Measurements from ENCODE around the gene LSMEM2.

The LSMEM2 gene

GRCh38 chr3:50278880-50279224 is at the start of gene LSMEM2:
TSS of gene LSMEM2 (plus strand) at chr3:50279087. CDS start at chr3:50279114, 27 bp downstream.
- H3K4me1 ChIP-seq (ENCODE audit: control insufficient read depth, insufficient read depth, low read length) = peaks cover 3% of the 10 kb centered on the region
- H3K4me3 ChIP-seq (ENCODE audit: low read depth, low read length) = no peak within 1 kb of the TSS
- peaks cover 37% of the 10 kb centered on the region for H3K27me3 ChIP-seq (ENCODE audit: control insufficient read depth, insufficient read depth, low read length)
- H3K9ac ChIP-seq (ENCODE audit: low read depth, low read length) = no peak within 1 kb of the TSS
- no peaks in the 10 kb centered on the region for H3K9me3 ChIP-seq (ENCODE audit: control insufficient read depth, insufficient read depth, low read length)
- no peaks in the 10 kb centered on the region for H3K36me3 ChIP-seq (ENCODE audit: control insufficient read depth, insufficient read depth, low read length)

DNA sequence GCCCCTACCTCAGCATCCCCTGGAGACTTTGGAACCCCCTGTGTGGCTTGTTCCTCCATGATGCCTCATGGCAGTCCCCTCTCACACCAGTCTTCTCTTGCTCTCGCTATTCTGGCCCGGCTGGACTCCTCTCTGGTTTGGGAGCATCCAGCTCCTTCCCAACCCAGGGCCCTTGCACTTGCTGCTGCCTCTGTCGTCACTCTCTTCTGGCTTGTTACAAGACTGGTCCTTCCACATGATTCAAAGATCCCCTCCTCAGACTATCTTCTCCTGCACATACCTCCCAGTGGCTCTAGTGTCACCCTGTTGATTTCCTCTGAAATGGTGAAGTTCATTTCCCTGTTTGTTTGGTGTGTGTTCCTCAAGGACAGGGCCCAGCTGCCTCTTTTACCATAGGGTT is 49.4 kb upstream of the LSMEM2 start:
- Histone ChIP-seq H3K9ac (ENCODE audit: low read depth, low read length) (no peak overlapping the region), H3K9me3 (ENCODE audit: control insufficient read depth, insufficient read depth, low read length) (no peaks in the 10 kb centered on the region), H3K36me3 (ENCODE audit: control insufficient read depth, insufficient read depth, low read length) (no peaks in the 10 kb centered on the region), H3K4me1 (ENCODE audit: control insufficient read depth, insufficient read depth, low read length) (peaks cover 4% of the 10 kb centered on the region), H3K27me3 (ENCODE audit: control insufficient read depth, insufficient read depth, low read length) (peaks cover 4% of the 10 kb centered on the region), H3K4me3 (ENCODE audit: low read depth, low read length) (no peak overlapping the region)

- Histone ChIP-seq H3K4me3 (ENCODE audit: low read depth, low read length) (no peak overlapping the region), H3K9ac (ENCODE audit: low read depth, low read length) (no peak overlapping the region), H3K27me3 (ENCODE audit: control insufficient read depth, insufficient read depth, low read length) (peaks cover 4% of the 10 kb centered on the region), H3K9me3 (ENCODE audit: control insufficient read depth, insufficient read depth, low read length) (no peaks in the 10 kb centered on the region), H3K4me1 (ENCODE audit: control insufficient read depth, insufficient read depth, low read length) (peaks cover 4% of the 10 kb centered on the region), H3K36me3 (ENCODE audit: control insufficient read depth, insufficient read depth, low read length) (no peaks in the 10 kb centered on the region)
Measured at GRCh38 chr3:50230104-50230793, 48.6 kb upstream of the LSMEM2 start.

GRCh38 chr3:50230794-50231125 is 48.1 kb upstream of the LSMEM2 start:
- Histone ChIP-seq H3K9ac (ENCODE audit: low read depth, low read length) (no peak overlapping the region), H3K27me3 (ENCODE audit: control insufficient read depth, insufficient read depth, low read length) (peaks cover 4% of the 10 kb centered on the region), H3K9me3 (ENCODE audit: control insufficient read depth, insufficient read depth, low read length) (no peaks in the 10 kb centered on the region), H3K36me3 (ENCODE audit: control insufficient read depth, insufficient read depth, low read length) (no peaks in the 10 kb centered on the region), H3K4me1 (ENCODE audit: control insufficient read depth, insufficient read depth, low read length) (peaks cover 4% of the 10 kb centered on the region), H3K4me3 (ENCODE audit: low read depth, low read length) (no peak overlapping the region)

GRCh38 chr3:50231581-50231980 is 47.3 kb upstream of the LSMEM2 start:
- Histone ChIP-seq H3K4me1 (ENCODE audit: control insufficient read depth, insufficient read depth, low read length) (peaks cover 4% of the 10 kb centered on the region), H3K9me3 (ENCODE audit: control insufficient read depth, insufficient read depth, low read length) (no peaks in the 10 kb centered on the region), H3K27me3 (ENCODE audit: control insufficient read depth, insufficient read depth, low read length) (peaks cover 4% of the 10 kb centered on the region), H3K4me3 (ENCODE audit: low read depth, low read length) (no peak overlapping the region), H3K9ac (ENCODE audit: low read depth, low read length) (no peak overlapping the region), H3K36me3 (ENCODE audit: control insufficient read depth, insufficient read depth, low read length) (no peaks in the 10 kb centered on the region)

GRCh38 chr3:50232303-50232702 is 46.6 kb upstream of the LSMEM2 start:
- Histone ChIP-seq H3K9ac (ENCODE audit: low read depth, low read length) (no peak overlapping the region), H3K36me3 (ENCODE audit: control insufficient read depth, insufficient read depth, low read length) (no peaks in the 10 kb centered on the region), H3K4me1 (ENCODE audit: control insufficient read depth, insufficient read depth, low read length) (peaks cover 4% of the 10 kb centered on the region), H3K4me3 (ENCODE audit: low read depth, low read length) (no peak overlapping the region), H3K27me3 (ENCODE audit: control insufficient read depth, insufficient read depth, low read length) (no peaks in the 10 kb centered on the region), H3K9me3 (ENCODE audit: control insufficient read depth, insufficient read depth, low read length) (no peaks in the 10 kb centered on the region)

DNA sequence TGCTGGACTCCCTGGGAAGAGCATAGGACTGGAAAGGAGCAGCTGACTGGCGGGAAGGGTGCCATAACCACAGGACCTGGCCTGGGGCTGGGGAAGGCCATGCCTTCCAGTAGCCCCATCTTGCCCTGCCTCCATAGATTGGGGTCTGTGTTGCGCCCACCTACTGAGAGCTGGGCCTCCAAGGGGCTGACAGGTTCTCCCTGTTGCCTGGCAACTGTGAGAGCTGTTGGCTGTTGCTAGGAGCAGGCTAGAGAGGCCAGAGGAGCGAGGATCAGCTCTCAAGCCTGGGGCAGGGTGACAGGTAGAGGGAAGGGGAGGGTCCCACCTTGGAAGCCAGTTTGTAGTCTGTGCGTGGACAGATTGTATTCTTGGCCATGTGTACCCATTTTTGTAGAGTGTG is 45.7 kb upstream of the LSMEM2 start:
- Histone ChIP-seq H3K4me3 (ENCODE audit: low read depth, low read length) (no peak overlapping the region), H3K9ac (ENCODE audit: low read depth, low read length) (no peak overlapping the region)

GRCh38 chr3:50235716-50236483 is 43.0 kb upstream of the LSMEM2 start, which contains the start of gene GNAI2:
TSS of gene GNAI2 (plus strand) at chr3:50236204. CDS start at chr3:50236336, 132 bp downstream.
- peaks cover 5% of the 10 kb centered on the region for H3K36me3 ChIP-seq (ENCODE audit: control insufficient read depth, insufficient read depth, low read length)
- peak within 1 kb of the TSS; percentile 85 for H3K9ac ChIP-seq (ENCODE audit: low read depth, low read length)
- no peaks in the 10 kb centered on the region for H3K9me3 ChIP-seq (ENCODE audit: control insufficient read depth, insufficient read depth, low read length)
- peaks cover 11% of the 10 kb centered on the region for H3K4me1 ChIP-seq (ENCODE audit: control insufficient read depth, insufficient read depth, low read length)
- no peaks in the 10 kb centered on the region for H3K27me3 ChIP-seq (ENCODE audit: control insufficient read depth, insufficient read depth, low read length)
- H3K4me3 ChIP-seq (ENCODE audit: low read depth, low read length) = peak within 1 kb of the TSS; percentile 88

More for the DNA sequence above, 45.7 kb upstream of the LSMEM2 start:
- H3K9me3 ChIP-seq (ENCODE audit: control insufficient read depth, insufficient read depth, low read length) = no peaks in the 10 kb centered on the region
- H3K4me1 ChIP-seq (ENCODE audit: control insufficient read depth, insufficient read depth, low read length) = peaks cover 4% of the 10 kb centered on the region
- no peaks in the 10 kb centered on the region for H3K36me3 ChIP-seq (ENCODE audit: control insufficient read depth, insufficient read depth, low read length)
- H3K27me3 ChIP-seq (ENCODE audit: control insufficient read depth, insufficient read depth, low read length) = no peaks in the 10 kb centered on the region

DNA sequence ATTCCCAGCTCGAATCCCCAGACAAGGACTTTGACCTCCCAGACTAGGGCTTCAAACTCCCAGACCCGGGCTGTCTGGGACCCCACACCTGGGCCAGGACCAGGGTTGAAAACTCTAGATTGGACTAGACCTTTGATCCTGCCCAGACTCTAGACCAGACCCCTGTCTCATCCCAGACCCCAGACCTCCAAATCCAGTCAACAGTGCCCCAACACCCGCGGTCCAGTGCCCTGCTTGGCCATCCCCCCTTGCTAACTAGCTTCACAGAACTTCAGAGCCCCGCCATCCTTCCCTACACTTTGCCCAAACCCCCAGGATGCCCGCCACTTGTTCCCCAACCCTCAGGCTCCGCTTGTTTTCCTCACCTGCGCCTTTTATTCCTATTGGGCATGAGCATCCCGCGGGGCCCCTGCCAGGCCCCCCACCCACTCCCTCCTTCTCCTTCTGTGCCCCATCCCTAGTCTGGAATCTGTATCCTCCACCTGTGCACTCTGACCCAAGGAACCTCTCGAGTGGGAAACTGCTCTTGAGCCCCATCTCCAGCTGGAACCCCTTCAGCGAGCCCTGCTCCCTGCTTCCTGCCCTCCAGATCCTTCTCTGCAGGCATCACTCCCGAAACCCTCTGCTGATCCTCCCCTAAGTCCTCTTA is 42.3 kb upstream of the LSMEM2 start:
- H3K4me3 ChIP-seq (ENCODE audit: low read depth, low read length) = peak overlapping the region; percentile 88
- H3K36me3 ChIP-seq (ENCODE audit: control insufficient read depth, insufficient read depth, low read length) = peaks cover 5% of the 10 kb centered on the region
- H3K9ac ChIP-seq (ENCODE audit: low read depth, low read length) = peak overlapping the region; percentile 85
- H3K4me1 ChIP-seq (ENCODE audit: control insufficient read depth, insufficient read depth, low read length) = peaks cover 16% of the 10 kb centered on the region
- no peaks in the 10 kb centered on the region for H3K27me3 ChIP-seq (ENCODE audit: control insufficient read depth, insufficient read depth, low read length)
- H3K9me3 ChIP-seq (ENCODE audit: control insufficient read depth, insufficient read depth, low read length) = no peaks in the 10 kb centered on the region

DNA sequence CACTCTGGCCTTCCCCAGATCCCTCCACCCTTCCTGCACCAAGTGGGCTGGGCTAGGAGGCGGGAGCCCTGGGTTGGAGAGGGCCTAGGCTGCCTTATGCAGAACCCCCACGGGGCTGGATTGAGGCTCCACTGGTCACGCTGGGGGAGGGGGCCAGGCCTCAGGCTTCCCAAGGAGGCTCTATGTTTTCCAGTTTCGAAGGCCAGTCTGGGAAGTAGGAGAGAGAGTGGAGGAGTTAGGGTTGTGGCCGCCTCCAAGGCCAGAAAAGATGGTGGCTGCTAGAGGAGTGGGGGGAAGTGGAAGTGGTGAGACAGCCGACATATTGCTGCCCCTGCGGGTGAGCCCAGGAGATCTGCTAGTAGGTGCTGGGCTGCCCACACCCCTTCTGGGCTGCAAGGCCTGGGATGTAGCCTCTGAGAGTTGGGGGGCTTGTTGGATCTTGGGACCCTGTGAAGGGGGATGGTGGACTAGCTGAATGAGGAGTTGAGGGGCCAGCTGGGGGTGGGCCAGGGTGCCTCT is 41.7 kb upstream of the LSMEM2 start:
- peaks cover 8% of the 10 kb centered on the region for H3K36me3 ChIP-seq (ENCODE audit: control insufficient read depth, insufficient read depth, low read length)
- H3K4me1 ChIP-seq (ENCODE audit: control insufficient read depth, insufficient read depth, low read length) = peaks cover 22% of the 10 kb centered on the region
- H3K9ac ChIP-seq (ENCODE audit: low read depth, low read length) = peak overlapping the region; percentile 85
- H3K9me3 ChIP-seq (ENCODE audit: control insufficient read depth, insufficient read depth, low read length) = no peaks in the 10 kb centered on the region
- no peaks in the 10 kb centered on the region for H3K27me3 ChIP-seq (ENCODE audit: control insufficient read depth, insufficient read depth, low read length)
- peak overlapping the region; percentile 88 for H3K4me3 ChIP-seq (ENCODE audit: low read depth, low read length)

DNA sequence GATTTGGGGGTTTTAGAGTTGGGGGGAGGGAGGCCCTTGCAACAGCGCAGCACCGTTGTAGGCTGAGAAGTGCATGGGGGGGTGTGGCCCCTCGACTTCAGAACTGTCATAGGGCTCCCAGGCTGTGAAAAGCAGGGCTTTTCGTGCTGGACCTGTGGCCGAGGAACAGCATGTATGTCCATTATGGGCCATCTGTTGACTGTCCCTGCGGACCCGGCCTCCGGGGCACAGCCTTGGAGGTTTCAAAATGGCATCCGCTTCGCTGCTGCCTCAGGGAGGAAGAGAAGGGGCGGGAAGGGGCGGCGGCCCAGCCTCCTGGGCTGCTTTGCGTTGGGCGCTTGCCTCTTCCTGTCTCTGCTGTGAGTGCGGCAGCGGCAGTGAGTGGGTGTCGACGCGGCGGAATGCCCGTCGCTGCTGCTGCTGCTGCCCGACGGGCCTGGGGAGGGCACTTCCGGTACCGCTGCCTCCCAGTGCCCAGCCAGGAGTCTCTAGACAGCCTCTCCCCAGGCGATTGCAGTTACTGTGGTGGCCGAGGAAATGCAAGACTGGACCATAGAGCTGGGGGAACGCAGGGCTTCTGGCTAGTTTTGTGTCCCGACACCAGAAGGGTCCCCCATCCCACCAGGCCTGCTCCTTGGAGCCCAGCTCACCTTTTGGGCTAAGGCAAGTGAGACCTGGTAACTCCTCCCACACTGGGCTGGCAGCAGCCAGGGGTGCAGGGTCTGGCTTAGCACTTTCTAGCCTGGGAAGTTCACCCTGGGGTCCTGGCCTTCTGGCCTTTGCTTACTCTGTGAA is 40.9 kb upstream of the LSMEM2 start:
- H3K4me3 ChIP-seq (ENCODE audit: low read depth, low read length) = peak overlapping the region; percentile 88
- no peaks in the 10 kb centered on the region for H3K27me3 ChIP-seq (ENCODE audit: control insufficient read depth, insufficient read depth, low read length)
- peaks cover 29% of the 10 kb centered on the region for H3K4me1 ChIP-seq (ENCODE audit: control insufficient read depth, insufficient read depth, low read length)
- peak overlapping the region; percentile 85 for H3K9ac ChIP-seq (ENCODE audit: low read depth, low read length)
- H3K36me3 ChIP-seq (ENCODE audit: control insufficient read depth, insufficient read depth, low read length) = peaks cover 10% of the 10 kb centered on the region
- H3K9me3 ChIP-seq (ENCODE audit: control insufficient read depth, insufficient read depth, low read length) = no peaks in the 10 kb centered on the region

All from iPS-15b (cell line).